Stomach (tissue), 9 donors: ENCODE data around the gene PGLYRP1. TPM values are rescaled to one million over a fixed set of nuclear protein-coding genes. Genes with fewer than 3 reads are reported as not detected.
A peak's percentile ranks its signal among the peaks of the same experiment; 100 is the strongest.

Experiments
- DNase-seq, 2 donors: peaks; one replicate each; pipeline versions ENCODE4 v3.0.0 to v3.0.0-alpha.2; 2013 to 2019
- H3K27ac ChIP-seq, 5 donors: fragments of 200-600 bp in 4 of 5; sonication (generic) in 4 of 5; one replicate each; pipeline ENCODE4 v1.5.1; 2013 to 2019; ENCODE audit warnings: mild to moderate bottlenecking in 1 of 5, moderate library complexity in 1 of 5
- H3K27me3 ChIP-seq, 3 donors: fragments of 200-600 bp; sonication (generic); one replicate each; pipeline ENCODE4 v1.5.1; 2017 to 2019; ENCODE audit warnings: mixed run types in 1 of 3
- H3K36me3 ChIP-seq, 4 donors: fragments of 200-600 bp; sonication (generic); 1 replicate in 3 of 4; 2 replicates in 1 of 4; pipeline ENCODE4 v1.5.1; 2016 to 2019
- H3K4me1 ChIP-seq, 4 donors: fragments of 200-600 bp; sonication (generic); one replicate each; pipeline ENCODE4 v1.5.1; 2016 to 2019
- H3K4me3 ChIP-seq, 4 donors: fragments of 200-600 bp; sonication (generic) in 3 of 4; one replicate each; pipeline ENCODE4 v1.5.1; 2016 to 2019; ENCODE audit warnings: mild to moderate bottlenecking in 1 of 4
- H3K9me3 ChIP-seq, 4 donors: fragments of 200-600 bp; sonication (generic); one replicate each; pipeline ENCODE4 v1.5.1; 2016 to 2019
- CTCF ChIP-seq, 7 experiments: fragments of 450-650 bp in 4 of 7; fragments of 200-600 bp in 3 of 7; sonication (generic) in 3 of 7; IDR thresholded peaks; one replicate each; pipeline ENCODE4 v1.5.1; 2016 to 2019; ENCODE audit warnings: antibody characterized with exemption in 7 of 7, control low read depth in 2 of 7, mild to moderate bottlenecking in 1 of 7
- EP300 ChIP-seq: sonication (generic); formaldehyde crosslinking; IDR thresholded peaks from one replicate; pipeline ENCODE4 v1.6.1; 2017; ENCODE audit warnings: antibody characterized with exemption
- POLR2A ChIP-seq, 4 donors: fragments of 450-650 bp; IDR thresholded peaks; one replicate each; pipeline ENCODE4 v1.6.1; 2016; ENCODE audit warnings: antibody characterized with exemption in 4 of 4, control low read depth in 2 of 4, mild to moderate bottlenecking in 1 of 4, moderate library complexity in 1 of 4
- POLR2AphosphoS5 ChIP-seq, 3 donors: sonication (generic); formaldehyde crosslinking; IDR thresholded peaks; one replicate each; pipeline ENCODE4 v1.6.1; 2016; ENCODE audit warnings: antibody characterized with exemption in 3 of 3
- WGBS, 5 donors: extraction: QIAGEN DNeasy Blood & Tissue Kit in 3 of 5; methylation state at CpG; one replicate each; pipeline versions ENCODE4 v1.1.5 to v1.1.7; 2013 to 2018; 5-methylcytosine and 5-hydroxymethylcytosine counted together
- intact Hi-C: fragments of 100-400 bp; cut with DNase I; formaldehyde crosslinking; loops from one replicate; pipeline ENCODE4 v1.15.1; 2023; ENCODE audit warnings: low total_unique reads
- polyA plus RNA-seq, 3 donors: library from polyadenylated mRNA; stranded (reverse); fragments of 200-250 nt; gene quantifications; one replicate each; pipeline ENCODE4 v1.2.3, GENCODE V29; 2013
- total RNA-seq, 5 donors: library from RNA; depleted of rRNA; stranded (reverse); fragments of >200 nt; gene quantifications; one replicate each; pipeline versions ENCODE4 v1.1.0 to v1.2.3, GENCODE V29; 2014 to 2016
- donor health status: healthy with polysubstance abuse.
- donor health status: Bipolar disorder and iron deficiency.
- donor health status: healthy.

Gene PGLYRP1
- total and polyA plus RNA-seq, 8 donors: 0.56 to 3.5 TPM; not detected in 6

- Histone ChIP-seq H3K36me3 (peaks cover 0 to 5% (median 0%) of the 10 kb centered on the region in 4 donors), H3K27me3 (peaks cover 0 to 18% (median 4%) of the 10 kb centered on the region in 3 donors), H3K4me3 (peak overlapping the region; percentile 46 to 86 (median 80)), H3K27ac (peak overlapping the region in 2 of 5 donors; percentile 17), H3K9me3 (no peaks in the 10 kb centered on the region), H3K4me1 (peaks cover 5 to 30% (median 19%) of the 10 kb centered on the region in 4 donors)
- intact Hi-C loops: no loop called here
- TF ChIP-seq EP300: no peak
- 5 to 7% (median 6%) methylated on average over 8 of the region's 8 CpGs for WGBS, 5 donors
- DNase-seq: no peak
Observed at GRCh38 chr19:45994456-45994997, 28.3 kb downstream of the PGLYRP1 start.

DNA sequence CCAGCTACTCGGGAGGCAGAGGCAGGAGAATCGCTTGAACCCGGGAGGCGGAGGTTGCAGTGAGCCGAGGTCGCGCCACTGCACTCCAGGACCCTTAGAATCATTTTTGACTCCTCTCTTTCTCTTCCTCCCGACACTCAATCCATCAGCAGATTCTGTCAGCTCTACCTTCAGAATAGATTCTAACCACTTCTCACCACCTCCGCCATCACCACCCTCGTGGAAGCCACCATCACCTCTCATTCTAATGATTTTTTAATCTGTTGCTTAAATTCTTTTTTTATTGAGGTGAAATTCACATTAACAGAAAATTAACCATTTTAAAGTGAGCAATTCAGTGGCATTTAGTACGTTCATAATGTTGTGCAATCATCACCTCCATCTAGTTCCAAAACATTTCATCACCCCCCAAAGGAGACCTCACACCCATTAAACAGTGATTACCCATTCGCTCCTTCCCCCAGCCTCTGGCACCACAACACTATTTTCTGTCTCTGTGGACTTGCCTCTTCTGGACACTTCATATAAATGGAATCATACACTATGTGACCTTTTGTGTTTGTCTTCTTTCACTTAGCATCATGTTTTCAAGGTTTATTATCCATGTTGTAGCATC is 32.6 kb downstream of the PGLYRP1 start:
- Histone ChIP-seq H3K9me3 (no peaks in the 10 kb centered on the region), H3K36me3 (no peaks in the 10 kb centered on the region), H3K27ac (no peak overlapping the region), H3K27me3 (peaks cover 0 to 25% (median 5%) of the 10 kb centered on the region in 3 donors), H3K4me3 (no peak overlapping the region), H3K4me1 (peaks cover 0 to 6% (median 3%) of the 10 kb centered on the region in 4 donors)
- no peak for DNase-seq
- 82 to 90% (median 87%) methylated on average over 12 of the region's 12 CpGs for WGBS, 5 donors
- intact Hi-C loops: no loop called here
- TF ChIP-seq CTCF (IDR thresholded peaks at IDR 0.05) (no peak), POLR2A (IDR thresholded peaks at IDR 0.05) (no peak), EP300 (no peak), POLR2AphosphoS5 (IDR thresholded peaks at IDR 0.05) (no peak)

DNA sequence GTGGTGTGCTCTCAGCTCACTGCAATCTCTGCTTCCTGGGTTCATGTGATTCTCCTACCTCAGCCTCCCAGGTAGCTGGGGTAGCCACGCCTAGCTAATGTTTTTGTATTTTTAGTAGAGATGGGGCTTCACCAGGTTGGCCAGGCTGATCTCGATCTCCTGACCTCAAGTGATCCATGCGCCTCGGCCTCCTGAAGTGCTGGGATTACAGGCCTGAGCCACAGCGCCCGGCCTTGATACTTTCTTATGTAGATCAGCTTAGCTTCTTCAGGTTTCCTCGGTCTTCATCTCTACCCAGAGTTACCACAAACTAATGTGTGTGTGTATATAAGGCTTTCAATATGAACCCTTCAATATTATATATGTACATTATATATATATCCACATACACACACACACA is 37.5 kb downstream of the PGLYRP1 start:
- H3K36me3 ChIP-seq: no peaks in the 10 kb centered on the region
- no peak for DNase-seq
- H3K9me3 ChIP-seq: no peaks in the 10 kb centered on the region
- no peak for TF ChIP-seq POLR2AphosphoS5 (IDR thresholded peaks at IDR 0.05)
- TF ChIP-seq EP300: no peak
- no peak for TF ChIP-seq CTCF (IDR thresholded peaks at IDR 0.05)
- intact Hi-C loops: no loop called here
- no peak overlapping the region for H3K27ac ChIP-seq
- WGBS, 5 donors: 77 to 89% (median 78%) methylated on average over 7 of the region's 7 CpGs
- no peaks in the 10 kb centered on the region for H3K4me1 ChIP-seq
- H3K4me3 ChIP-seq: no peak overlapping the region
- H3K27me3 ChIP-seq: peaks cover 0 to 56% (median 5%) of the 10 kb centered on the region in 3 donors

- 38 to 55% (median 48%) methylated on average over 2 of the region's 2 CpGs for WGBS, 5 donors
- TF ChIP-seq EP300 (no peak), POLR2AphosphoS5 (IDR thresholded peaks at IDR 0.05) (no peak), CTCF (IDR thresholded peaks at IDR 0.05) (no peak), POLR2A (IDR thresholded peaks at IDR 0.05) (no peak)
- Histone ChIP-seq H3K27ac (no peak overlapping the region), H3K4me1 (no peaks in the 10 kb centered on the region), H3K9me3 (no peaks in the 10 kb centered on the region), H3K27me3 (peaks cover 0 to 56% (median 2%) of the 10 kb centered on the region in 3 donors), H3K4me3 (no peak overlapping the region), H3K36me3 (no peaks in the 10 kb centered on the region)
- DNase-seq: no peak
- intact Hi-C loops: no loop called here
Observed at GRCh38 chr19:45981350-45981749, 41.5 kb downstream of the PGLYRP1 start.

DNA sequence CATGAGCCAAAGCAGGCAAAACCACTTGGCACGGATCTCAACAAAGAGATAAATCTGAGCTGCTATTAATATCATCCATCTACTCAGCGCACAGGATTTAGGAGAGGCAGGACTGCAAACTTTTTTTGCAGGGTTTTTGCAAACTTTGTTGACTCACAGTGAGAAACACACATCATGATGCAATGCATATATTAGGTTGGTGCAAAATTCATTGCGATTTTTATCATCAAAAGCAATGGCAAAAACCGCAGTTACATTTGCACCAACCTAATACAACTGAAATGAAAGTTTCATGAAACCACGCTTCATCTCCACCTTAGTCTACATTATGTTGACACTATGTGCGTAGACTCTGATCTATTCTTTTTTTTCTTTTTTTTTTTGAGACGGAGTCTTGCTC is 44.7 kb downstream of the PGLYRP1 start:
- Histone ChIP-seq H3K36me3 (no peaks in the 10 kb centered on the region), H3K4me3 (no peak overlapping the region), H3K9me3 (peaks cover 0 to 4% (median 0%) of the 10 kb centered on the region in 4 donors), H3K4me1 (peaks cover 0 to 7% (median 3%) of the 10 kb centered on the region in 4 donors), H3K27me3 (peaks cover 5 to 72% (median 31%) of the 10 kb centered on the region in 3 donors), H3K27ac (no peak overlapping the region)
- no peak for TF ChIP-seq CTCF (IDR thresholded peaks at IDR 0.05)
- TF ChIP-seq EP300: no peak
- no peak for TF ChIP-seq POLR2AphosphoS5 (IDR thresholded peaks at IDR 0.05)
- no peak for TF ChIP-seq POLR2A (IDR thresholded peaks at IDR 0.05)
- intact Hi-C loops: no loop called here
- 71 to 87% (median 74%) methylated on average over 7 of the region's 7 CpGs for whole genome bisulfite sequencing, 5 donors
- DNase-seq: no peak
